Measurements from ENCODE around the gene KCNJ11.

The KCNJ11 gene

DNA sequence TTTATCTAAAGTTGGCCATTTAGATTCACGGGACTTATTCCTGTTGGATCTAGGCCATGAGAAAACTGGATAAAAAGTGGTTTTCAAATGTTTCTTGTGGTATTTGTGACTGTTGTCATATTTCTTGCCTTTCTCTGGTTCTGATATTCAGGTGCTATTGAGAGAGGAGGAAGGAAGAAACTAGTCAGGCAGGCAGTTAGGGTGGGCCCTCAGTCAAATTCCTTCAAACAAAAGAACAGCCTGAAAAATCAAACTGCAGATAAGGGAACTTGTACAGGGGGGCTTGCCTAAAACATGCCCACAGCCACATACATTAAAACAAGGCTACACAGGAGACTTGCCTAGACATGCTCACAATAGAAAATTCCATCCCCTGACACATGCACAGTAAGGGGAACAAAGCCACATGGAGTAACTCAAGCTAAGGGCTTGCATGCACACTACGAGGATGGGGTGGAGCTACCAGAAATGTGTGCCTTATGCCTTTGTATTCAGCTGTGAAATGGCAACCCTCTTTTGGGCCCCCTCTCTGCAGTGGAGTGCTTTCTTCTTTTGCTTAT, 18.7 kb downstream of the KCNJ11 start:
- Histone ChIP-seq H3K9me3 (peaks cover 0 to 53% (median 41%) of the 10 kb centered on the region in 3 donors), H3K27ac (no peak overlapping the region), H3K36me3 (peaks cover 69 to 91% (median 76%) of the 10 kb centered on the region in 3 donors), H3K4me1 (no peaks in the 10 kb centered on the region), H3K27me3 (no peaks in the 10 kb centered on the region), H3K4me3 (no peak overlapping the region)
- TF ChIP-seq, protein P1, sequence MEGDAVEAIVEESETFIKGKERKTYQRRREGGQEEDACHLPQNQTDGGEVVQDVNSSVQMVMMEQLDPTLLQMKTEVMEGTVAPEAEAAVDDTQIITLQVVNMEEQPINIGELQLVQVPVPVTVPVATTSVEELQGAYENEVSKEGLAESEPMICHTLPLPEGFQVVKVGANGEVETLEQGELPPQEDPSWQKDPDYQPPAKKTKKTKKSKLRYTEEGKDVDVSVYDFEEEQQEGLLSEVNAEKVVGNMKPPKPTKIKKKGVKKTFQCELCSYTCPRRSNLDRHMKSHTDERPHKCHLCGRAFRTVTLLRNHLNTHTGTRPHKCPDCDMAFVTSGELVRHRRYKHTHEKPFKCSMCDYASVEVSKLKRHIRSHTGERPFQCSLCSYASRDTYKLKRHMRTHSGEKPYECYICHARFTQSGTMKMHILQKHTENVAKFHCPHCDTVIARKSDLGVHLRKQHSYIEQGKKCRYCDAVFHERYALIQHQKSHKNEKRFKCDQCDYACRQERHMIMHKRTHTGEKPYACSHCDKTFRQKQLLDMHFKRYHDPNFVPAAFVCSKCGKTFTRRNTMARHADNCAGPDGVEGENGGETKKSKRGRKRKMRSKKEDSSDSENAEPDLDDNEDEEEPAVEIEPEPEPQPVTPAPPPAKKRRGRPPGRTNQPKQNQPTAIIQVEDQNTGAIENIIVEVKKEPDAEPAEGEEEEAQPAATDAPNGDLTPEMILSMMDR (IDR thresholded peaks at IDR 0.05): no peak
- DNase-seq: no peak
- intact Hi-C loops (cut with DNase I; ENCODE audit: low total_unique reads): no loop called here

DNA sequence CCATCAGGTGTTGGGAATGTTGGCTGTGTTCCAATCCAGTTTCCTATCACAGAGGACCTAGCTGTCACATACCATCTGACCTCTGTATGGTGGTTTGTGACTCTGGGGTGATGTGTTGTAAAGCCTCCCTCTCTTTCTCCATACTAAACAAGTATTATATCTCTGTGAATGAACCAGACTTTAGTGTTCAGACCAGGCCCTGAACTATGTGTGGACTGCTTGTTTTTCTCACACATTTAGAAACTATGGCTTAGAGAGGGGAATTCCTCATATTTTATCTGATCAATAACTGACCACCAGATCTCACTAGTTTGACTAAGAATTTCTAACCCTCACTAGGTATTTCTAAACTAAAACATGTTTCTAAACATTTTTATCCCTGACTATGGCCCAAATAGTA, 19.4 kb downstream of the KCNJ11 start:
- H3K4me1 ChIP-seq: no peaks in the 10 kb centered on the region
- H3K36me3 ChIP-seq: peaks cover 69 to 87% (median 76%) of the 10 kb centered on the region in 3 donors
- intact Hi-C loops (cut with DNase I; ENCODE audit: low total_unique reads): no loop called here
- H3K27me3 ChIP-seq: no peaks in the 10 kb centered on the region
- H3K4me3 ChIP-seq: no peak overlapping the region
- TF ChIP-seq, protein P1 (IDR thresholded peaks at IDR 0.05): no peak
- no peak for DNase-seq
- no peak overlapping the region for H3K27ac ChIP-seq
- peaks cover 0 to 53% (median 41%) of the 10 kb centered on the region in 3 donors for H3K9me3 ChIP-seq

DNA sequence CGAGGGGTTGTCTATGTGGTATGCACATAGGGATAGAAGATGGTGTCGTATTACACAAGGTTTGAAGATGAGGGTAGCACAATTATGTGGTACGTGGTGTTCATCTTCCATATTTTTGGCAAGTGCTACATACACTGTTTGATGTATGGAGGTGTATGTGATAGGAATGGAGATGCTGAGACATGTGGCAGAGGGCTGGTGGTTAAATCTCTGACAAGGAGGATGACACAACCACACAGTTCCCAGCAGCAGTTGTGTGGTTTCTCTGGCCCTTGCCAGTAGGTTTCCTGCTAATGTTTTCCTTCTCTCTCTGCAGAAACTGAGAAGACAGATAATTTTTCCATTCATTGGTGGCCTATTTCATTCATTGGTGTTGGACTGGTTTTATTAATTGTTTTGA, 19.9 kb downstream of the KCNJ11 start:
- DNase-seq: no peak
- intact Hi-C loops (cut with DNase I; ENCODE audit: low total_unique reads): no loop called here
- H3K36me3 ChIP-seq: peaks cover 63 to 82% (median 73%) of the 10 kb centered on the region in 3 donors

DNA sequence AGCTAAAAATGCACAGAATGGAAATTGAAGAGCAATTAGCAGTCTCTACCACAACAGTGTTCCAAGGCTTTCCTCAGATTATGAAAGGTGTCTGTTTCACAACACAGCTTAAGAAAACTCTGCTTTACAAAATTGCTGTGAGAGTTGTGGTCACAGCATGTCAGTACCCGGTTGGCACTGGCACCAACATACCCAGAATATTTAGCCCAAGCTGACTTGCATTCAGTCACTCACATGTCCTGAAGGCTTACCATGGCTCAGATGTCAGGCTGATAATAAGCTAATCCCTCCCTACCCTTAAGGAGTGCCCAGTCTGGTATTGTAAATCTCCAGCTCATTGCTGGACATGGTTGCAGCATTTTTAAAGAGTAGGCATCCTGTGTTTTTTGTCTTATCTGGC, 22.0 kb downstream of the KCNJ11 start:
- Histone ChIP-seq H3K9me3 (peaks cover 0 to 28% (median 25%) of the 10 kb centered on the region in 3 donors), H3K4me1 (no peaks in the 10 kb centered on the region), H3K36me3 (peaks cover 43 to 62% (median 53%) of the 10 kb centered on the region in 3 donors), H3K27ac (no peak overlapping the region), H3K4me3 (no peak overlapping the region), H3K27me3 (no peaks in the 10 kb centered on the region)
- no peak for DNase-seq
- TF ChIP-seq, protein P1 (IDR thresholded peaks at IDR 0.05): no peak
- intact Hi-C loops (cut with DNase I; ENCODE audit: low total_unique reads): no loop called here

More for the DNA sequence above, 19.9 kb downstream of the KCNJ11 start:
- Histone ChIP-seq H3K27me3 (no peaks in the 10 kb centered on the region), H3K27ac (no peak overlapping the region), H3K4me1 (no peaks in the 10 kb centered on the region), H3K9me3 (peaks cover 0 to 49% (median 41%) of the 10 kb centered on the region in 3 donors), H3K4me3 (no peak overlapping the region)
- TF ChIP-seq, protein P1 (IDR thresholded peaks at IDR 0.05): no peak

DNA sequence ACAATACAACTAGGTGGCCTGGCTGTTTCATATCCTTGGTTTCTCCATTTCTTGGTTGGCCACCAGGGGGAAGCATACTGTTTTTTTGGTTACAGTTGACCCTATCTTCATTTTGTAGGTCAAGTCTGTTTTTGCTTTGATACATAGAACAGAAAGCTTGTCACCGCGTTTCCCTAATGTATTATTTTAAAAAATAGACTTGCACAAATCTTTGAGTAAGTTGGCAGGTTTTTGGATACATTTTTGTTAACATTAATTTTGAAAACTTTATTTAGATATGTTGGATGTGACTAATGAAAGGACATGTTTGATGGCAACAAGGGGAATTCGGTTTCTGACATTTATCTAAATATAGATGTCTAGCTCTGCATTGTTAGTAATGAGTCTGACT, 33.9 kb downstream of the KCNJ11 start:
- intact Hi-C loops (cut with DNase I; ENCODE audit: low total_unique reads): no loop called here
- no peaks in the 10 kb centered on the region for H3K9me3 ChIP-seq
- peak; percentile 56 to 66 for DNase-seq
- no peak overlapping the region for H3K27ac ChIP-seq
- H3K4me1 ChIP-seq: peaks cover 0 to 11% (median 6%) of the 10 kb centered on the region in 4 donors
- peaks cover 0 to 5% (median 4%) of the 10 kb centered on the region in 3 donors for H3K36me3 ChIP-seq
- TF ChIP-seq, protein P1 (IDR thresholded peaks at IDR 0.05): peak; percentile 52 to 54
- no peaks in the 10 kb centered on the region for H3K27me3 ChIP-seq
- peak overlapping the region in 1 of 2 donors; percentile 63 for H3K4me3 ChIP-seq

Data from tibial artery (tissue), 4 donors.